ENCODE measurements around the gene DLGAP1. TPM values are rescaled to one million over a fixed set of nuclear protein-coding genes. Genes with fewer than 3 reads are reported as not detected.

Gene DLGAP1
- total and polyA plus RNA-seq, 10 donors, result 0.11 to 6.0 (median 2.1) TPM

DNA sequence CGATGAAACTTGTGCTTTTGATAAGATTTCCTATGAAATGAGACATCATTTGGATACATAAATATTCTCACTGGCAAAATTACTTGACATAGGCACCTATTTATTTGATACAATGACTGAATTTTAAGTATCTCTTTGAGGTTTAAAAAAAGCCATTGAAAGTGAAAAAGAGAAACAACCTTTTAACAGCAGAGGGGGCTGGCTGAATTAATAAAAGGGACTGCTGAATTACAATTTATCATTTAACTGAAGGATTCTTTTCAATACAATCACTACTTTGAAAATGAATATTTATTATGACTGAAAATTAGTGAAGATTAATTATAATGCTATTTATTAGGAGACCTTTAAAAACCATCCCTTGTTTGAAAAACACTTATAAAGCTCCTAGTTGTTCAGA lies 335.3 kb downstream of the DLGAP1 start:
- H3K36me3 ChIP-seq, result no peaks in the 10 kb centered on the region
- WGBS, 5 donors, result 76 to 92% (median 80%) methylated on average over 1 of the region's 1 CpG
- TF ChIP-seq, protein P1, sequence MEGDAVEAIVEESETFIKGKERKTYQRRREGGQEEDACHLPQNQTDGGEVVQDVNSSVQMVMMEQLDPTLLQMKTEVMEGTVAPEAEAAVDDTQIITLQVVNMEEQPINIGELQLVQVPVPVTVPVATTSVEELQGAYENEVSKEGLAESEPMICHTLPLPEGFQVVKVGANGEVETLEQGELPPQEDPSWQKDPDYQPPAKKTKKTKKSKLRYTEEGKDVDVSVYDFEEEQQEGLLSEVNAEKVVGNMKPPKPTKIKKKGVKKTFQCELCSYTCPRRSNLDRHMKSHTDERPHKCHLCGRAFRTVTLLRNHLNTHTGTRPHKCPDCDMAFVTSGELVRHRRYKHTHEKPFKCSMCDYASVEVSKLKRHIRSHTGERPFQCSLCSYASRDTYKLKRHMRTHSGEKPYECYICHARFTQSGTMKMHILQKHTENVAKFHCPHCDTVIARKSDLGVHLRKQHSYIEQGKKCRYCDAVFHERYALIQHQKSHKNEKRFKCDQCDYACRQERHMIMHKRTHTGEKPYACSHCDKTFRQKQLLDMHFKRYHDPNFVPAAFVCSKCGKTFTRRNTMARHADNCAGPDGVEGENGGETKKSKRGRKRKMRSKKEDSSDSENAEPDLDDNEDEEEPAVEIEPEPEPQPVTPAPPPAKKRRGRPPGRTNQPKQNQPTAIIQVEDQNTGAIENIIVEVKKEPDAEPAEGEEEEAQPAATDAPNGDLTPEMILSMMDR (IDR thresholded peaks at IDR 0.05 in 8 of 11, conservative IDR thresholded peaks at IDR 0.05 in 3 of 11), result no peak
- TF ChIP-seq POLR2A (IDR thresholded peaks at IDR 0.05), result no peak
- TF ChIP-seq POLR2AphosphoS5 (IDR thresholded peaks at IDR 0.05), result no peak
- H3K4me3 ChIP-seq, result no peak overlapping the region
- H3K27ac ChIP-seq, result no peak overlapping the region
- H3K4me1 ChIP-seq, result no peaks in the 10 kb centered on the region
- intact Hi-C loops (cut with DNase I; ENCODE audit: low total_unique reads), result no loop called here
- H3K9me3 ChIP-seq, result no peaks in the 10 kb centered on the region
- H3K27me3 ChIP-seq (replicated peaks in 1 of 7), result peaks cover 0 to 6% (median 0%) of the 10 kb centered on the region in 7 donors
- no peak for DNase-seq

DNA sequence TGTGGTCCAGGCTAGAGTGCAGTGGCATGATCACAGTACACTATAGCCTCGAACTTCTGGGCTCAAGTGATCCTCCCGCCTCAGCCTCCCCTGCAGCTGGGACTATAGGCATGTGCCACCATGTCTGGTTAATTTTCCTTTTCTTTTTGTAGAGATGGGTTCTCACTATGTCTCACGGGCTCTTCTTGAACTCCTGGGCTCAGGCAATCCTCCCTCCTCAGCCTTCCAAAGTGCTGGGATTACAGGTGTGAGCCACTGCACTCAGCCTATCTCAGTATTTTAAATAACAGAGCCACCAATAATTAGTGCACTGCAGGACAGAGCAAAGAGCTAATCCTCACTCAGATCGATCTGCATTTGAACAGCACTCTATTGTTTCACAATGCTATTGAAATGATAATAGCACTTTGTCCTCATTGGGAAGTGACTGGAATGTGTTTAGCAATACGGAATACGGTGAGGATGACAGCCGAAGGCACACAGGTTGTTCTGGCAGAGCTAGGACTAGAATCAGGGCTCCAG lies 335.9 kb downstream of the DLGAP1 start:
- Histone ChIP-seq H3K4me1 (no peaks in the 10 kb centered on the region), H3K4me3 (no peak overlapping the region), H3K27me3 (replicated peaks in 1 of 7) (peaks cover 0 to 6% (median 0%) of the 10 kb centered on the region in 7 donors), H3K27ac (no peak overlapping the region), H3K9me3 (peaks cover 0 to under 1% (median 0%) of the 10 kb centered on the region in 8 donors), H3K36me3 (no peaks in the 10 kb centered on the region)
- WGBS, 5 donors, result 74 to 79% (median 76%) methylated on average over 7 of the region's 7 CpGs
- intact Hi-C loops (cut with DNase I; ENCODE audit: low total_unique reads), result no loop called here
- no peak for DNase-seq
- TF ChIP-seq, protein P1 (IDR thresholded peaks at IDR 0.05 in 8 of 11, conservative IDR thresholded peaks at IDR 0.05 in 3 of 11), result no peak
- TF ChIP-seq POLR2A (IDR thresholded peaks at IDR 0.05) (no peak), POLR2AphosphoS5 (IDR thresholded peaks at IDR 0.05) (no peak)

DNA sequence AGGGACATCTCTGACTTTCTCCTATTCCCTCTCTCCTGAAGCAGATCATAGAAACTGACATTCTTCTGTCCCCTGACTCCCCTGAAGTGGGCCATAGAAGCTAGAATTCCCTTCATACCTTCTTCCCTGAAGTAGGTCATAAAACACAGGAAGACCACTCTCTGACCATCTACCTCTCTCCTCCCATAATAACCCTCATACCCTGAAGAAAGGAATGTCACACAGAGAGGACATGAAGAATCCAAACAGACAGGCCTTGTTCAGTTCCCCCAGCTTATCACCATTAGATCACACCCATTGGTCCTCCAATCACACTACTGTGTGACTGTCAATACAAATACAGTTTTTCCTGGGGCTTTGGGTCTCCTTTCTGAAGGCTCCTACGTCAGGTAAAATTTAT lies 347.1 kb downstream of the DLGAP1 start:
- H3K27me3 ChIP-seq (replicated peaks in 1 of 7), result no peaks in the 10 kb centered on the region
- TF ChIP-seq POLR2A (IDR thresholded peaks at IDR 0.05), result no peak
- TF ChIP-seq, protein P1 (IDR thresholded peaks at IDR 0.05 in 8 of 11, conservative IDR thresholded peaks at IDR 0.05 in 3 of 11), result no peak
- no peak for TF ChIP-seq POLR2AphosphoS5 (IDR thresholded peaks at IDR 0.05)
- no peaks in the 10 kb centered on the region for H3K4me1 ChIP-seq
- no peak overlapping the region for H3K27ac ChIP-seq
- no peaks in the 10 kb centered on the region for H3K36me3 ChIP-seq
- H3K4me3 ChIP-seq, result no peak overlapping the region
- intact Hi-C loops (cut with DNase I; ENCODE audit: low total_unique reads), result loop anchor here (10.0 kb wide), 1 partner anchor 947 kb away; no protein-coding TSS in a partner anchor
- no peak for DNase-seq
- WGBS, 5 donors, result 0 to 75% (median 47%) methylated on average over 1 of the region's 1 CpG
- H3K9me3 ChIP-seq, result no peaks in the 10 kb centered on the region

DNA sequence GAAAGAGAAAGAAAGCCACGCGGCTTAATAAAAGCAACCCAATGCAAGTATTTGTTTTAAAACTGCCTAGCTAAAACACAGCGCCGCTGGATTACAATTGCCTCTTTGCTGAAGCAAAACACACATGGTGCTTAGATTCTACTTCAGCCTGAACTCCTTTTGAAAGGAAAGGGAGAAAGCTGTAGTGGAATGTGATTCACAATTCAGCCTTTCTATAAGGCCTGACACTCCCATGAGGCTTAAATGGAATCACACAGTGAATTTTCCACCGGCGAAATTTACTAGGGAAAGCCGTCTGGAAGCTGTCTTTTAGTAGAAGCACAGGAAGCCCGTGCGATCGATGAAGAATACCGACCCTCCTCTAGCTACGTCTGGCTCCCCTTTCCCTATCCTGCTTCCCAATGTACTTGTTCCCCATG lies 348.0 kb downstream of the DLGAP1 start:
- 78 to 92% (median 81%) methylated on average over 12 of the region's 12 CpGs for WGBS, 5 donors
- intact Hi-C loops (cut with DNase I; ENCODE audit: low total_unique reads), result loop anchor here (10.0 kb wide), 1 partner anchor 948 kb away; no protein-coding TSS in a partner anchor
- no peak overlapping the region for H3K27ac ChIP-seq
- no peaks in the 10 kb centered on the region for H3K4me1 ChIP-seq
- no peaks in the 10 kb centered on the region for H3K27me3 ChIP-seq (replicated peaks in 1 of 7)
- H3K36me3 ChIP-seq, result no peaks in the 10 kb centered on the region
- no peak for DNase-seq
- TF ChIP-seq POLR2A (IDR thresholded peaks at IDR 0.05), result no peak
- TF ChIP-seq POLR2AphosphoS5 (IDR thresholded peaks at IDR 0.05), result no peak
- TF ChIP-seq, protein P1 (IDR thresholded peaks at IDR 0.05 in 8 of 11, conservative IDR thresholded peaks at IDR 0.05 in 3 of 11), result no peak
- H3K9me3 ChIP-seq, result no peaks in the 10 kb centered on the region
- H3K4me3 ChIP-seq, result no peak overlapping the region

All from spleen (tissue), 11 donors.